SK-N-SH (cell line): ENCODE results near the gene RGS7.

Source experiments
- EP300 ChIP-seq, 2 experiments: IDR thresholded peaks; 2 replicates each; pipeline versions ENCODE4 v1.4.0 to v1.6.1; 2012; ENCODE audit warnings: borderline replicate concordance in 1 of 2, low read depth in 1 of 2, low read length in 1 of 2
- GATA2 ChIP-seq: sonication (generic); formaldehyde crosslinking; IDR thresholded peaks from 2 replicates; pipeline ENCODE4 v1.5.0; 2020; ENCODE audit warnings: mild to moderate bottlenecking, missing genetic modification reagents
- POLR2AphosphoS5 ChIP-seq: IDR thresholded peaks from 2 replicates; pipeline ENCODE4 v1.6.1; 2012; ENCODE audit warnings: low read depth, low read length
- RAD21 ChIP-seq: IDR thresholded peaks from 2 replicates; pipeline ENCODE4 v1.6.1; 2012; ENCODE audit warnings: mild to moderate bottlenecking, low read length
- REST ChIP-seq: IDR thresholded peaks from 2 replicates; pipeline ENCODE4 v1.6.1; 2012; ENCODE audit warnings: mild to moderate bottlenecking, low read depth, low read length, moderate library complexity
- RFX5 ChIP-seq: IDR thresholded peaks from 2 replicates; pipeline ENCODE4 v1.6.1; 2012; ENCODE audit warnings: mild to moderate bottlenecking, improper control_type of control experiment, low read length
- SIN3A ChIP-seq: IDR thresholded peaks from 2 replicates; pipeline ENCODE4 v1.6.1; 2012; ENCODE audit warnings: low read depth, mild to moderate bottlenecking, low read length, moderate library complexity, borderline replicate concordance
- TAF1 ChIP-seq: IDR thresholded peaks from 2 replicates; pipeline ENCODE4 v1.6.1; 2012; ENCODE audit warnings: low read depth, mild to moderate bottlenecking, low read length, moderate library complexity, borderline replicate concordance
- TF ChIP-seq, protein P1 (sequence below): fragments of 200-600 bp; sonication (generic); IDR thresholded peaks from 2 replicates; pipeline ENCODE4 v1.6.1; 2017; ENCODE audit warnings: antibody characterized with exemption, mild to moderate bottlenecking, moderate library complexity

GRCh38 chr1:240941701-240942370, 415.2 kb downstream of the RGS7 start:
- TF ChIP-seq, protein P1, sequence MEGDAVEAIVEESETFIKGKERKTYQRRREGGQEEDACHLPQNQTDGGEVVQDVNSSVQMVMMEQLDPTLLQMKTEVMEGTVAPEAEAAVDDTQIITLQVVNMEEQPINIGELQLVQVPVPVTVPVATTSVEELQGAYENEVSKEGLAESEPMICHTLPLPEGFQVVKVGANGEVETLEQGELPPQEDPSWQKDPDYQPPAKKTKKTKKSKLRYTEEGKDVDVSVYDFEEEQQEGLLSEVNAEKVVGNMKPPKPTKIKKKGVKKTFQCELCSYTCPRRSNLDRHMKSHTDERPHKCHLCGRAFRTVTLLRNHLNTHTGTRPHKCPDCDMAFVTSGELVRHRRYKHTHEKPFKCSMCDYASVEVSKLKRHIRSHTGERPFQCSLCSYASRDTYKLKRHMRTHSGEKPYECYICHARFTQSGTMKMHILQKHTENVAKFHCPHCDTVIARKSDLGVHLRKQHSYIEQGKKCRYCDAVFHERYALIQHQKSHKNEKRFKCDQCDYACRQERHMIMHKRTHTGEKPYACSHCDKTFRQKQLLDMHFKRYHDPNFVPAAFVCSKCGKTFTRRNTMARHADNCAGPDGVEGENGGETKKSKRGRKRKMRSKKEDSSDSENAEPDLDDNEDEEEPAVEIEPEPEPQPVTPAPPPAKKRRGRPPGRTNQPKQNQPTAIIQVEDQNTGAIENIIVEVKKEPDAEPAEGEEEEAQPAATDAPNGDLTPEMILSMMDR, result no peak
- TF ChIP-seq SIN3A (no peak), EP300 (IDR thresholded peaks at IDR 0.05; ENCODE audit: borderline replicate concordance in 1 of 2, low read depth in 1 of 2, low read length in 1 of 2) (no peak), RAD21 (no peak), RFX5 (no peak), POLR2AphosphoS5 (no peak), GATA2 (no peak), REST (no peak), TAF1 (no peak)
